NCI-H2196 (cell line): Measurements from ENCODE around the gene PARD3.
"Not testable (repeated sequence)": the region's sequence is repeated elsewhere in the genome, so short reads cannot be mapped to it uniquely, and the experiment has no call there.

Experiments used
- DNase-seq: peaks from one replicate; lab custom pipeline; 2025; ENCODE audit not compliant: unreplicated experiment; lab: John Stamatoyannopoulos, UW

The PARD3 gene

GRCh38 chr10:34360984-34361383 is 454.1 kb downstream of the PARD3 start:
- DNase-seq = no peak

- no peak for DNase-seq
These were observed 455.7 kb downstream of the PARD3 start for GRCh38 chr10:34359435-34359813.

- no peak for DNase-seq
These were observed 456.2 kb downstream of the PARD3 start for GRCh38 chr10:34358729-34359434.

GRCh38 chr10:34356463-34356862 is 458.6 kb downstream of the PARD3 start:
- DNase-seq = no peak

GRCh38 chr10:34353530-34353929 is 461.6 kb downstream of the PARD3 start:
- DNase-seq = not testable (repeated sequence)

- DNase-seq = not testable (repeated sequence)
These were observed 462.4 kb downstream of the PARD3 start for GRCh38 chr10:34352599-34353204.

GRCh38 chr10:34351161-34351560 is 463.9 kb downstream of the PARD3 start:
- DNase-seq = no peak

GRCh38 chr10:34348917-34349485 is 466.1 kb downstream of the PARD3 start:
- no peak for DNase-seq

- no peak for DNase-seq
These were observed 467.1 kb downstream of the PARD3 start for GRCh38 chr10:34348021-34348420.

GRCh38 chr10:34347131-34347530 is 468.0 kb downstream of the PARD3 start:
- DNase-seq = no peak

GRCh38 chr10:34346516-34347100 is 468.5 kb downstream of the PARD3 start:
- no peak for DNase-seq

- no peak for DNase-seq
These were observed 469.7 kb downstream of the PARD3 start for GRCh38 chr10:34345383-34345782.

- no peak for DNase-seq
These were observed 471.3 kb downstream of the PARD3 start for GRCh38 chr10:34343764-34344163.

- DNase-seq = no peak
These were observed 473.6 kb downstream of the PARD3 start for GRCh38 chr10:34341473-34341872.

- no peak for DNase-seq
These were observed 474.2 kb downstream of the PARD3 start for GRCh38 chr10:34340934-34341333.

- DNase-seq = no peak
These were observed 475.1 kb downstream of the PARD3 start for GRCh38 chr10:34339816-34340553.

- no peak for DNase-seq
These were observed 477.2 kb downstream of the PARD3 start for GRCh38 chr10:34337917-34338316.

- DNase-seq = no peak
These were observed 479.0 kb downstream of the PARD3 start for GRCh38 chr10:34335960-34336690.

- no peak for DNase-seq
These were observed 480.2 kb downstream of the PARD3 start for GRCh38 chr10:34334908-34335307.

- no peak for DNase-seq
These were observed 481.6 kb downstream of the PARD3 start for GRCh38 chr10:34333513-34333912.

GRCh38 chr10:34327184-34327583 is 487.9 kb downstream of the PARD3 start:
- DNase-seq = no peak
